DND-41 (cell line): Measurements from ENCODE around the gene DCLRE1B.

Experiments
- CTCF ChIP-seq: IDR thresholded peaks from 2 replicates; pipeline ENCODE4 v1.5.1; 2012; ENCODE audit warnings: borderline replicate concordance, low read length, moderate library complexity, mild to moderate bottlenecking; ENCODE audit not compliant: poor library complexity, severe bottlenecking; ENCODE audit errors: extremely low read depth
- EZH2 ChIP-seq: IDR thresholded peaks from 3 replicates; pipeline ENCODE4 v1.6.1; 2012; ENCODE audit warnings: borderline replicate concordance, low read depth, mild to moderate bottlenecking, moderate library complexity, low read length, inconsistent platforms; ENCODE audit not compliant: severe bottlenecking

GRCh38 chr1:113913312-113913668, 8.2 kb downstream of the DCLRE1B start:
- TF ChIP-seq CTCF (no peak), EZH2 (no peak)
